Natural killer cell treated with Interleukin-12 subunit alpha and Interleukin-12 subunit beta and Interleukin-15 and Interleukin-18, amount 100 ng/mL, for 72 hours (primary cell): ENCODE measurements around the gene ACIN1. TPM values are rescaled to one million over a fixed set of nuclear protein-coding genes. Genes with fewer than 3 reads are reported as not detected.
A peak's percentile ranks its signal among the peaks of the same experiment; 100 is the strongest.

Source experiments
- ATAC-seq, 2 donors: fragments of 150-1000 bp; cut with Tn5 transposase in 1 of 2; sonication (Bioruptor Pico), chemical (Tn5 transposase) in 1 of 2; 2 replicates each; pipeline ENCODE4 v1.10.0; 2021
- DNase-seq: peaks from one replicate; pipeline ENCODE4 v3.0.0; 2022; ENCODE audit warnings: low spot score
- H3K27ac Mint-ChIP-seq, 2 donors: 1 replicate in 1 of 2; 2 replicates in 1 of 2; pipeline ENCODE4 v1.8.0; 2022; ENCODE audit warnings: mixed read lengths in 2 of 2, mild to moderate bottlenecking in 1 of 2, moderate library complexity in 1 of 2
- H3K27me3 Mint-ChIP-seq, 2 donors: 1 replicate in 1 of 2; 2 replicates in 1 of 2; pipeline ENCODE4 v1.8.0; 2022; ENCODE audit warnings: mixed read lengths in 2 of 2
- H3K36me3 Mint-ChIP-seq: one replicate; pipeline ENCODE4 v1.8.0; 2022; ENCODE audit warnings: mixed read lengths
- H3K4me1 Mint-ChIP-seq, 2 donors: 1 replicate in 1 of 2; 2 replicates in 1 of 2; pipeline ENCODE4 v1.8.0; 2022; ENCODE audit warnings: low read depth in 2 of 2, mixed read lengths in 2 of 2, mild to moderate bottlenecking in 1 of 2
- H3K4me3 Mint-ChIP-seq: one replicate; pipeline ENCODE4 v1.8.0; 2022; ENCODE audit warnings: mixed read lengths
- H3K9me3 Mint-ChIP-seq: 2 replicates; pipeline ENCODE4 v1.8.0; 2022; ENCODE audit warnings: mixed read lengths
- total RNA-seq, 2 donors: library from RNA; stranded (reverse); gene quantifications; one replicate each; pipeline ENCODE4 v1.2.3, GENCODE V29; 2022

The ACIN1 gene
- total RNA-seq, 2 donors from 2014 or later: 186 to 250 TPM

- Mint-ChIP-seq H3K27me3 (no peaks in the 10 kb centered on the region), H3K36me3 (peaks cover 12% of the 10 kb centered on the region), H3K4me1 (peaks cover 16 to 34% of the 10 kb centered on the region in 2 donors), H3K4me3 (no peak overlapping the region), H3K9me3 (no peaks in the 10 kb centered on the region), H3K27ac (no peak overlapping the region)
- DNase-seq (no peak), ATAC-seq (no peak)
These were observed 1.4 kb downstream of the ACIN1 start for GRCh38 chr14:23093526-23093925.

- Mint-ChIP-seq H3K9me3 (no peaks in the 10 kb centered on the region), H3K4me3 (no peak overlapping the region), H3K27ac (no peak overlapping the region), H3K4me1 (peaks cover 16 to 34% of the 10 kb centered on the region in 2 donors), H3K36me3 (peaks cover 12% of the 10 kb centered on the region), H3K27me3 (no peaks in the 10 kb centered on the region)
- DNase-seq (no peak), ATAC-seq (no peak)
These were observed 1.8 kb downstream of the ACIN1 start for GRCh38 chr14:23093104-23093503.

GRCh38 chr14:23091294-23092225 is 3.4 kb downstream of the ACIN1 start:
- Mint-ChIP-seq H3K27me3 (no peaks in the 10 kb centered on the region), H3K4me3 (no peak overlapping the region), H3K9me3 (no peaks in the 10 kb centered on the region), H3K27ac (peak overlapping the region in 1 of 2 donors; percentile 23), H3K4me1 (peaks cover 9 to 25% of the 10 kb centered on the region in 2 donors), H3K36me3 (peaks cover 19% of the 10 kb centered on the region)
- DNase-seq (no peak), ATAC-seq (no peak)

GRCh38 chr14:23090254-23090636 is 4.7 kb downstream of the ACIN1 start:
- peak overlapping the region in 1 of 2 donors; percentile 17 for H3K27ac Mint-ChIP-seq
- H3K9me3 Mint-ChIP-seq: no peaks in the 10 kb centered on the region
- no peaks in the 10 kb centered on the region for H3K27me3 Mint-ChIP-seq
- peaks cover 16 to 29% of the 10 kb centered on the region in 2 donors for H3K4me1 Mint-ChIP-seq
- no peak overlapping the region for H3K4me3 Mint-ChIP-seq
- ATAC-seq (no peak), DNase-seq (no peak)
- H3K36me3 Mint-ChIP-seq: peaks cover 26% of the 10 kb centered on the region

- Mint-ChIP-seq H3K4me1 (peaks cover 17 to 31% of the 10 kb centered on the region in 2 donors), H3K9me3 (no peaks in the 10 kb centered on the region), H3K36me3 (peaks cover 26% of the 10 kb centered on the region), H3K27me3 (no peaks in the 10 kb centered on the region), H3K4me3 (no peak overlapping the region), H3K27ac (no peak overlapping the region)
- ATAC-seq (no peak), DNase-seq (no peak)
These were observed 5.3 kb downstream of the ACIN1 start for GRCh38 chr14:23089498-23090253.

GRCh38 chr14:23086565-23086964 is 8.4 kb downstream of the ACIN1 start:
- Mint-ChIP-seq H3K4me3 (no peak overlapping the region), H3K4me1 (peaks cover 17 to 20% of the 10 kb centered on the region in 2 donors), H3K27me3 (no peaks in the 10 kb centered on the region), H3K9me3 (no peaks in the 10 kb centered on the region), H3K27ac (peak overlapping the region; percentile 23 to 51), H3K36me3 (peaks cover 22% of the 10 kb centered on the region)
- no peak for DNase-seq
- no peak for ATAC-seq

GRCh38 chr14:23085458-23085857 is 9.5 kb downstream of the ACIN1 start:
- no peaks in the 10 kb centered on the region for H3K27me3 Mint-ChIP-seq
- no peak for DNase-seq
- peaks cover 33% of the 10 kb centered on the region for H3K36me3 Mint-ChIP-seq
- no peak for ATAC-seq
- no peak overlapping the region for H3K4me3 Mint-ChIP-seq
- no peaks in the 10 kb centered on the region for H3K9me3 Mint-ChIP-seq
- peaks cover 17 to 20% of the 10 kb centered on the region in 2 donors for H3K4me1 Mint-ChIP-seq
- H3K27ac Mint-ChIP-seq: peak overlapping the region in 1 of 2 donors; percentile 51

GRCh38 chr14:23080474-23080873 is 14.5 kb downstream of the ACIN1 start:
- peaks cover 3 to 6% of the 10 kb centered on the region in 2 donors for H3K4me1 Mint-ChIP-seq
- peaks cover 21% of the 10 kb centered on the region for H3K36me3 Mint-ChIP-seq
- H3K9me3 Mint-ChIP-seq: no peaks in the 10 kb centered on the region
- DNase-seq (no peak), ATAC-seq (no peak)
- H3K27ac Mint-ChIP-seq: peak overlapping the region in 1 of 2 donors; percentile 6
- no peak overlapping the region for H3K4me3 Mint-ChIP-seq
- H3K27me3 Mint-ChIP-seq: no peaks in the 10 kb centered on the region

GRCh38 chr14:23079716-23080115 is 15.2 kb downstream of the ACIN1 start:
- ATAC-seq (no peak), DNase-seq (no peak)
- H3K9me3 Mint-ChIP-seq: no peaks in the 10 kb centered on the region
- no peak overlapping the region for H3K4me3 Mint-ChIP-seq
- H3K36me3 Mint-ChIP-seq: peaks cover 18% of the 10 kb centered on the region
- H3K4me1 Mint-ChIP-seq: peaks cover 0 to 4% of the 10 kb centered on the region in 2 donors
- H3K27me3 Mint-ChIP-seq: no peaks in the 10 kb centered on the region
- H3K27ac Mint-ChIP-seq: peak overlapping the region in 1 of 2 donors; percentile 16

- H3K27ac Mint-ChIP-seq: peak overlapping the region in 1 of 2 donors; percentile 42
These were observed 16.2 kb downstream of the ACIN1 start for GRCh38 chr14:23078692-23079116.

GRCh38 chr14:23077962-23078361 is 17.0 kb downstream of the ACIN1 start:
- Mint-ChIP-seq H3K27ac (no peak overlapping the region), H3K4me3 (no peak overlapping the region), H3K36me3 (peaks cover 18% of the 10 kb centered on the region), H3K9me3 (no peaks in the 10 kb centered on the region), H3K4me1 (peaks cover 0 to 2% of the 10 kb centered on the region in 2 donors), H3K27me3 (no peaks in the 10 kb centered on the region)
- no peak for DNase-seq
- no peak for ATAC-seq

More at GRCh38 chr14:23078692-23079116, 16.2 kb downstream of the ACIN1 start:
- Mint-ChIP-seq H3K36me3 (peaks cover 18% of the 10 kb centered on the region), H3K4me1 (peaks cover 0 to 2% of the 10 kb centered on the region in 2 donors), H3K27me3 (no peaks in the 10 kb centered on the region), H3K4me3 (no peak overlapping the region), H3K9me3 (no peaks in the 10 kb centered on the region)
- ATAC-seq (peak; percentile 20 to 68), DNase-seq (no peak)

GRCh38 chr14:23076785-23077408 is 18.0 kb downstream of the ACIN1 start:
- H3K4me1 Mint-ChIP-seq: peaks cover 6 to 7% of the 10 kb centered on the region in 2 donors
- DNase-seq (no peak), ATAC-seq (no peak)
- no peak overlapping the region for H3K4me3 Mint-ChIP-seq
- no peaks in the 10 kb centered on the region for H3K27me3 Mint-ChIP-seq
- no peaks in the 10 kb centered on the region for H3K9me3 Mint-ChIP-seq
- H3K27ac Mint-ChIP-seq: no peak overlapping the region
- H3K36me3 Mint-ChIP-seq: peaks cover 18% of the 10 kb centered on the region

GRCh38 chr14:23074906-23075305 is 20.0 kb downstream of the ACIN1 start:
- H3K27ac Mint-ChIP-seq: no peak overlapping the region
- no peaks in the 10 kb centered on the region for H3K9me3 Mint-ChIP-seq
- no peak overlapping the region for H3K4me3 Mint-ChIP-seq
- no peaks in the 10 kb centered on the region for H3K27me3 Mint-ChIP-seq
- ATAC-seq (no peak), DNase-seq (no peak)
- H3K36me3 Mint-ChIP-seq: peaks cover 6% of the 10 kb centered on the region
- H3K4me1 Mint-ChIP-seq: peaks cover 22 to 23% of the 10 kb centered on the region in 2 donors
